Measurements from ENCODE around the gene CYFIP2. TPM values are rescaled to one million over a fixed set of nuclear protein-coding genes. Genes with fewer than 3 reads are reported as not detected.
"Not testable (repeated sequence)": the region's sequence is repeated elsewhere in the genome, so short reads cannot be mapped to it uniquely, and the experiment has no call there.

Gene CYFIP2
- total RNA-seq, 2 experiments from 2014 or later, result 271 to 287 TPM

DNA sequence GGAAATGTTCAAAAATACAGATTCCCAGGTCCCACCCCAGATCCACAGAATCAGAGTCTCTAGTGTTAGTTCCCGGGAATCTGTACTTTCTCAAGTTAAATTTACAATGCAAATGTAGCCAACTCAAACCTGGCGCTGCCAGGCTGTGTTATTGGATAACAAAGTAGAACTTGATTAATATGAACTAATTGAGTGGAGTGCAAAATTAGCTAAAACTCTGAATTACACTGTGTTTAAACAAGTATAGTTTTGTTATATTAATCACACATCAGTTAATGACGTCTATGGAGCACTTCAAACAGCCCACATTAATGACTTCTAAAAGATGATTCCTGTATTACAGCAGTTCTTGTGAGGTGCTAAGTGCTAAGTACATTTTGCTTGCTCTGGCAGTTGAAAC, 32.4 kb upstream of the CYFIP2 start:
- peak overlapping the region in 1 of 2 donors; percentile 28 for H3K27ac ChIP-seq (ENCODE audit: low read depth in 1 of 2, low read length in 2 of 2)
- Mint-ChIP-seq H3K9me3 (no peaks in the 10 kb centered on the region), H3K36me3 (ENCODE audit: low read depth) (peaks cover 100% of the 10 kb centered on the region), H3K27me3 (no peaks in the 10 kb centered on the region), H3K27ac (peak overlapping the region; percentile 79), H3K4me1 (ENCODE audit: low read depth) (peaks cover 64% of the 10 kb centered on the region), H3K4me3 (no peak overlapping the region)
- ATAC-seq (ENCODE audit: poor library complexity) (peak; percentile 93), DNase-seq (peak in 4 of 14 experiments; percentile 32 to 87 (median 77))
- H3K27me3 ChIP-seq (ENCODE audit: control insufficient read depth in 1 of 2, insufficient read depth in 2 of 2, low read length in 2 of 2), result no peaks in the 10 kb centered on the region
- ChIA-PET CTCF (interaction anchor here (0.9 to 1.3 kb wide), 3 partner anchors 25 to 66 kb away, joined by 3 to 4 read pairs (median 3); no protein-coding TSS in a partner anchor), POLR2A (interaction anchor here (0.7 to 1.8 kb wide), 5 partner anchors 16 to 91 kb away, joined by 3 to 5 read pairs (median 4); partner anchors contain the start of gene MED7)
- H3K9me3 ChIP-seq (ENCODE audit: control insufficient read depth in 1 of 2, insufficient read depth in 1 of 2, low read length in 2 of 2), result no peaks in the 10 kb centered on the region
- intact Hi-C loops (cut with DNase I, micrococcal nuclease), result loop anchor here (1.0 to 2.0 kb wide), 3 partner anchors 19 to 81 kb away; no protein-coding TSS in a partner anchor
- peaks cover 27% of the 10 kb centered on the region for H3K4me1 ChIP-seq (ENCODE audit: insufficient read depth, low read length)
- TF ChIP-seq, protein P1, sequence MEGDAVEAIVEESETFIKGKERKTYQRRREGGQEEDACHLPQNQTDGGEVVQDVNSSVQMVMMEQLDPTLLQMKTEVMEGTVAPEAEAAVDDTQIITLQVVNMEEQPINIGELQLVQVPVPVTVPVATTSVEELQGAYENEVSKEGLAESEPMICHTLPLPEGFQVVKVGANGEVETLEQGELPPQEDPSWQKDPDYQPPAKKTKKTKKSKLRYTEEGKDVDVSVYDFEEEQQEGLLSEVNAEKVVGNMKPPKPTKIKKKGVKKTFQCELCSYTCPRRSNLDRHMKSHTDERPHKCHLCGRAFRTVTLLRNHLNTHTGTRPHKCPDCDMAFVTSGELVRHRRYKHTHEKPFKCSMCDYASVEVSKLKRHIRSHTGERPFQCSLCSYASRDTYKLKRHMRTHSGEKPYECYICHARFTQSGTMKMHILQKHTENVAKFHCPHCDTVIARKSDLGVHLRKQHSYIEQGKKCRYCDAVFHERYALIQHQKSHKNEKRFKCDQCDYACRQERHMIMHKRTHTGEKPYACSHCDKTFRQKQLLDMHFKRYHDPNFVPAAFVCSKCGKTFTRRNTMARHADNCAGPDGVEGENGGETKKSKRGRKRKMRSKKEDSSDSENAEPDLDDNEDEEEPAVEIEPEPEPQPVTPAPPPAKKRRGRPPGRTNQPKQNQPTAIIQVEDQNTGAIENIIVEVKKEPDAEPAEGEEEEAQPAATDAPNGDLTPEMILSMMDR (IDR thresholded peaks at IDR 0.05), result no peak
- H3K4me3 ChIP-seq (ENCODE audit: low read length), result no peak overlapping the region
- H3K36me3 ChIP-seq (ENCODE audit: insufficient read depth, low read length), result peaks cover 98% of the 10 kb centered on the region

DNA sequence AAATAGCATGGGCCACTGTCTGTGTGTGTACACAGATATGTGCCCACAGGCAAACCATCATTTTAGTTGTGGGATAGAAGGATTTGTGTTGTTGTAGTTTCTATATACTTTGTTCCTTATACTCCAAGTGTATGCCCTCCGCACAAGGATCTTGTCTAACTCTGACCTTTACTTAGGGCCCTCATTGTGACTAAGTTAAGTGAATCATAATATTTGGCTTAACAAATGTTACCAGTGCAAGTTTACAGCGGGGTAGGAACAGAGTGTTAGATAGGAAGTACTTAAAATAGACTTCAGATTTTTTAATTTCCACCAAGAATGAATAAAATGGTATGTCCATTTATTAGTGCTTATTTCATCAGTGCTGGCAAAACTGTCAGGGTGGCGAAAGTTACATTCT, 29.5 kb upstream of the CYFIP2 start:
- Histone ChIP-seq H3K27me3 (ENCODE audit: control insufficient read depth in 1 of 2, insufficient read depth in 2 of 2, low read length in 2 of 2) (no peaks in the 10 kb centered on the region), H3K4me1 (ENCODE audit: insufficient read depth, low read length) (peaks cover 23% of the 10 kb centered on the region), H3K4me3 (ENCODE audit: low read length) (no peak overlapping the region), H3K27ac (ENCODE audit: low read depth in 1 of 2, low read length in 2 of 2) (peak overlapping the region in 1 of 2 donors; percentile 37), H3K9me3 (ENCODE audit: control insufficient read depth in 1 of 2, insufficient read depth in 1 of 2, low read length in 2 of 2) (no peaks in the 10 kb centered on the region), H3K36me3 (ENCODE audit: insufficient read depth, low read length) (peaks cover 98% of the 10 kb centered on the region)
- Mint-ChIP-seq H3K27me3 (no peaks in the 10 kb centered on the region), H3K36me3 (ENCODE audit: low read depth) (peaks cover 100% of the 10 kb centered on the region), H3K9me3 (no peaks in the 10 kb centered on the region), H3K27ac (peak overlapping the region; percentile 42), H3K4me1 (ENCODE audit: low read depth) (peaks cover 61% of the 10 kb centered on the region), H3K4me3 (no peak overlapping the region)
- POLR2A ChIA-PET, result interaction anchor here (0.8 to 2.2 kb wide), 5 partner anchors 12 to 94 kb away, joined by 3 to 5 read pairs (median 4); partner anchors contain the start of gene MED7
- no peak for ATAC-seq (ENCODE audit: poor library complexity)
- TF ChIP-seq, protein P1 (IDR thresholded peaks at IDR 0.05), result no peak
- CTCF ChIA-PET, result interaction anchor here (1.2 to 1.3 kb wide), 2 partner anchors 11 to 87 kb away, joined by 3 to 5 read pairs; no protein-coding TSS in a partner anchor
- intact Hi-C loops (cut with DNase I, micrococcal nuclease), result no loop called here
- no peak for DNase-seq

DNA sequence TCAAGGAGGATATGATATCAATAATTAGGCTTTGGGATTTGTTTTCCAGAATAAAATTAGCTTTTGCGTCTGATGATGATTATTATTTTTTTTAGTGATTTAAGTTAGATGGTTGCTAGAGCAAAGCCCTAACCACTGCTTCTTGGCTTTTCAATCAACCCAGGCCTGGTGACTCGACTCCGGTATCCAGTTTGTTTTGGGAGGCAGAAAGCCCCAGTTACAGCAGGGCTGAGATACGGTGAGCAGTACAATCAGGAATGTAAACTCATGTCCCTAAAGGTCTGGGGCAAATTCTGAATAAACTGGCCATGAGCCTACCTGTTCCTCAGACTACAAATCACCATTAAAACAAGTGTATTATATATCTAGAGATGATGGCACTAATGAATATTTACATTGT, 24.4 kb upstream of the CYFIP2 start:
- Histone ChIP-seq H3K4me1 (ENCODE audit: insufficient read depth, low read length) (peaks cover 30% of the 10 kb centered on the region), H3K36me3 (ENCODE audit: insufficient read depth, low read length) (peaks cover 99% of the 10 kb centered on the region), H3K27ac (ENCODE audit: low read depth in 1 of 2, low read length in 2 of 2) (no peak overlapping the region), H3K27me3 (ENCODE audit: control insufficient read depth in 1 of 2, insufficient read depth in 2 of 2, low read length in 2 of 2) (no peaks in the 10 kb centered on the region), H3K9me3 (ENCODE audit: control insufficient read depth in 1 of 2, insufficient read depth in 1 of 2, low read length in 2 of 2) (no peaks in the 10 kb centered on the region), H3K4me3 (ENCODE audit: low read length) (no peak overlapping the region)
- Mint-ChIP-seq H3K4me1 (ENCODE audit: low read depth) (peaks cover 50% of the 10 kb centered on the region), H3K36me3 (ENCODE audit: low read depth) (peaks cover 98% of the 10 kb centered on the region), H3K27ac (peak overlapping the region; percentile 65), H3K4me3 (no peak overlapping the region), H3K9me3 (no peaks in the 10 kb centered on the region), H3K27me3 (no peaks in the 10 kb centered on the region)
- DNase-seq (no peak), ATAC-seq (ENCODE audit: poor library complexity) (no peak)
- intact Hi-C loops (cut with DNase I, micrococcal nuclease), result no loop called here
- POLR2A ChIA-PET, result interaction anchor here (0.6 to 1.2 kb wide), 2 partner anchors 13 to 30 kb away, joined by 3 to 4 read pairs; no protein-coding TSS in a partner anchor
- TF ChIP-seq, protein P1 (IDR thresholded peaks at IDR 0.05), result no peak
- CTCF ChIA-PET, result no interaction called here

DNA sequence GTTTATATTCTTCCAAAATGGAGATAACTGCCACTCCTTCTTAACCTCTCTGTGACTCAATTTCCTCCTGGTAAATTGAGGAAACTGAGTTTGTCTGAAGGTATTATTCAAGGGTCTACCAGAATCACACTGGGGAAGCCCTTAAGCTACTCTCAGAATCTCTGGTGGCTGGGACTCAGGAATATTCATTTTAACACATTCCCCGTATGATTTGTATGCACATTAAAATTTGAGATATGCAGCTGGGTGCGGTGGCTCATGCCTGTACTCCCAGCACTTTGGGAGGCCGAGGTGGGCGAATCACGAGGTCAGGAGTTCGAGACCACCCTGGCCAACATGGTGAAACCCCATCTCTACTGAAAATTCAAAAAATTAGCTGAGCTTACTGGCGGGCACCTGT, 21.2 kb upstream of the CYFIP2 start:
- intact Hi-C loops (cut with DNase I, micrococcal nuclease), result loop anchor here in 1 of 2 experiments (5.0 kb wide), 1 partner anchor 97 kb away; no protein-coding TSS in a partner anchor
- H3K4me3 ChIP-seq (ENCODE audit: low read length); H3K9me3 Mint-ChIP-seq; H3K9me3 ChIP-seq (ENCODE audit: control insufficient read depth in 1 of 2, insufficient read depth in 1 of 2, low read length in 2 of 2); H3K4me3 Mint-ChIP-seq; DNase-seq; H3K27me3 ChIP-seq (ENCODE audit: control insufficient read depth in 1 of 2, insufficient read depth in 2 of 2, low read length in 2 of 2); ATAC-seq (ENCODE audit: poor library complexity); H3K27me3 Mint-ChIP-seq: not testable (repeated sequence)
- Histone ChIP-seq H3K4me1 (ENCODE audit: insufficient read depth, low read length) (peaks cover 57% of the 10 kb centered on the region), H3K36me3 (ENCODE audit: insufficient read depth, low read length) (peaks cover 99% of the 10 kb centered on the region), H3K27ac (ENCODE audit: low read depth in 1 of 2, low read length in 2 of 2) (peak overlapping the region in 1 of 2 donors; percentile 11)
- H3K4me1 Mint-ChIP-seq (ENCODE audit: low read depth), result peaks cover 62% of the 10 kb centered on the region
- peaks cover 98% of the 10 kb centered on the region for H3K36me3 Mint-ChIP-seq (ENCODE audit: low read depth)
- peak overlapping the region; percentile 70 for H3K27ac Mint-ChIP-seq
- ChIA-PET CTCF (interaction anchor here (0.7 kb wide), 1 partner anchor 13 kb away, joined by 3 read pairs; no protein-coding TSS in a partner anchor), POLR2A (interaction anchor here (1.6 to 7.1 kb wide), 3 partner anchors 8 to 29 kb away, joined by 3 to 64 read pairs (median 5); no protein-coding TSS in a partner anchor)

All from CD4-positive, alpha-beta T cell (primary cell).